ENCODE data around the gene FPGS. TPM values are rescaled to one million over a fixed set of nuclear protein-coding genes. Genes with fewer than 3 reads are reported as not detected.

The FPGS gene
- total and polyA plus RNA-seq, 2 of the 4 experiments (the other 2 are of a cell fraction) = 43.9 to 75.7 TPM

DNA sequence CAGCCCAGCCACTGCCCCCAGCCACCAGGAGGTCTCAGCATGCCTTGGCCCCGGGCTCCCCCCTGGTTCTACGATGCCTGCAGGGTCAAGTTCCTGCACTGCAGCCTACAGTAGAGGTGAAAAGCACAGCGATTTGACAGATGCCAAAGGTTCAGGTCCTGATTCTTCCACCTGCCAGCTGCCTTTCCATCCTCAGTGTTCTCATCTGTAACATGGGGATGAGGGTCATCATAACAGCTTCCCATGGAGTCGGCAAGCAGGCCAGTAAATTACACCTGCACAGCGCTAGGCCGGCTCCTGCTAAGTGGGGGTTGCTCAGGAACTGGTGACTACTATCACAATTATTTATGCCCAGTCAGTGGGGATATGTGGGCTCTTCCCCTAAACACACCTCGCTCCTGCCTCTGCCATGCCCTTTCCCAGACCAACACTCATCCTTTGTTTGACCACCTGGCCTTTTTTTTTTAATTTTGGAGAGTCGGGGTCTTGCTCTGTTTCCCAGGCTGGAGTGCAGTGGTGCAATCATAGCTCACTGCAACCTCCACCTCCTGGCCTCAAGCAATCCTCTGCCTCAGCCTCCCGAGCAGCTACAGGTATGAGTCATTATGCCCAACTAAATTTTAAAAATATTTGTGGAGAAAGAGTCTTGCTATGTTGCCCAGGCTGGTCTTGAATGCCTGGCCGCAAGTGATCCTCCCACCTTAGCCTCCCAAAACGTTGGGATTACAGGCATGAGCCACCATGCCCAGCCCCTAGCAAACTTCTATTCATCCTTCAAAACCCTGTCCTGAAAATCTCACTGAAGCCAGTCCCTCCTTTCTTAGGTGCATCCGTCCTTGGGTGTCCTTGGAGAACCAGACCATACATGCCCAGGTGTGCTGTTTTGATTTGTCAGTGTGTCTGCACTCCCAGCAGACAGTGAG is 45.4 kb downstream of the FPGS start (continued):
- no peak for TF ChIP-seq RFX5 (IDR thresholded peaks at IDR 0.05; ENCODE audit: low read depth, low read length)

DNA sequence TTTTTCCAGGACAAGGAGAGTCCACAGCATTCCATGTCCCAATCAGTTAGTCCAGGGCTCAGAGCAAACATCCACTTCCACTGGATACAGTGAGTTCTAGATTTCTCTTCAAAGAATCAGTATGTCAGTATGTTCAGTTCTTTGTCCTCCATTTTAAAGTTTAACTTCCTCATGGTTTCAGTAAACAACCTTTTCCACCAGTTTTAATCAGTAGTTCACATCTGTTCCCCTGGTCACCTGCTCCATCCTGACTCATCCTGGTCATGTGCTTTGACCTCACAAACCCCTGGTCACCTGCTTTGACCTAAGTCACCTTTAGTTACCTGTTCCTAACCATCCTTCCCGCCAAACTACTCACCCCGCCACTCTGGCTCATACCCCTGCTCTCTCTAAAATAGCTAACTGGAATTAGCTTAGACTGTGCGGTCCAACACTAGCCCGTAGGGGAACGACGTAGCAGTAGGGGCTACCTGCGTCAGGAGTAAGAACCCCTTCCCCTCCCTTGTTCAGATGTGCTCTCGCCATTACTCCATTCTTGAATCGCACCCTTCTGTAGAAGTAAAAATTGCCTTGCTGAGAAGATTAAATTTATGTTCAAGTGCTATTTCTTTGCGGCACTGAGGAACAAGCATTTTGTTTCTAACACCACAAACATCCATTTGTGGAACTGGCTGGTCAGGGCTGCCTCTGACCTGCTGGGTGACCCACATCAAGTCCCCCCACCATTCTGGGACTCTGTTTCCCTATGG is 46.2 kb downstream of the FPGS start:
- Histone ChIP-seq H3K27ac (ENCODE audit: insufficient read depth, low read length) (no peak overlapping the region), H4K8ac (ENCODE audit: low read depth in 2 of 2, low read length in 2 of 2) (no peak overlapping the region), H2BK5ac (ENCODE audit: low read depth, low read length, poor library complexity, severe bottlenecking) (no peak overlapping the region), H3K23ac (ENCODE audit: low read depth, low read length) (no peak overlapping the region), H3K4me1 (ENCODE audit: control insufficient read depth, insufficient read depth, low read length) (peaks cover 27% of the 10 kb centered on the region), H2BK15ac (ENCODE audit: low read depth, low read length) (no peak overlapping the region), H3K56ac (ENCODE audit: extremely low read depth, insufficient read depth, low read length) (no peak overlapping the region), H2AK9ac (replicated peaks; ENCODE audit: low read depth, low read length, poor library complexity) (no peak overlapping the region), H3K4ac (ENCODE audit: low read depth, low read length) (no peak overlapping the region), H3K36me3 (ENCODE audit: control insufficient read depth, insufficient read depth, low read length) (peaks cover 23% of the 10 kb centered on the region), H2AFZ (replicated peaks; ENCODE audit: low read length, poor library complexity) (no peak overlapping the region), H3K4me2 (ENCODE audit: low read depth, low read length) (no peak overlapping the region), H3K4me3 (ENCODE audit: insufficient read depth, low read depth, low read length) (no peak overlapping the region), H3K9me3 (ENCODE audit: control insufficient read depth, insufficient read depth, low read length) (peaks cover 10% of the 10 kb centered on the region), H2BK20ac (ENCODE audit: low read depth, low read length) (no peak overlapping the region), H2BK120ac (ENCODE audit: low read depth, low read length) (no peak overlapping the region), H3K18ac (ENCODE audit: low read depth, low read length) (no peak overlapping the region), H3K9me1 (ENCODE audit: insufficient read depth, low read length) (peaks cover 18% of the 10 kb centered on the region), H4K20me1 (ENCODE audit: insufficient read depth, low read length) (0 out of 2 replicates have a peak, but pooled peaks cover 3% of the 10 kb centered on the region), H3K9ac (ENCODE audit: low read depth, low read length) (no peak overlapping the region), H2AK5ac (ENCODE audit: low read depth, low read length) (no peak overlapping the region), H3K79me1 (ENCODE audit: low read depth in 1 of 2, low read length in 2 of 2) (peaks cover 32 to 86% of the 10 kb centered on the region in 2 experiments), H3K14ac (replicated peaks; ENCODE audit: low read depth, low read length) (no peak overlapping the region), H3K27me3 (ENCODE audit: control insufficient read depth, insufficient read depth, low read length) (no peaks in the 10 kb centered on the region), H4K91ac (ENCODE audit: insufficient read depth, low read depth, low read length) (no peak overlapping the region), H4K5ac (ENCODE audit: low read depth, low read length) (no peak overlapping the region)
- intact Hi-C loops (cut with micrococcal nuclease) = no loop called here
- dilution Hi-C loops (cut with HindIII; ENCODE audit: low sequenced_read_pairs, unreplicated experiment) = no loop called here
- ChIA-PET CTCF (no interaction called here), POLR2A (ENCODE audit: unreplicated experiment) (no interaction called here)
- in situ Hi-C loops (cut with MboI; ENCODE audit: low sequenced_read_pairs) = no loop called here
- DNase-seq (no peak), ATAC-seq (ENCODE audit: low read depth) (no peak)
- 100% methylated on average over 2 of the region's 10 CpGs; no CpG with 5 or more reads in 1 of the 2 experiments for WGBS, 2 experiments (ENCODE audit: extremely low coverage in 2 of 2, insufficient read length in 1 of 2)
- no TSS peak for BruUV-seq (replicated peaks)
- TF ChIP-seq SMC3 (IDR thresholded peaks at IDR 0.05; ENCODE audit: low read depth, low read length) = no peak
- TF ChIP-seq CHD1 (IDR thresholded peaks at IDR 0.05; ENCODE audit: low read depth, low read length) = no peak
- TF ChIP-seq RCOR1 (IDR thresholded peaks at IDR 0.05; ENCODE audit: insufficient replicate concordance, low read length) = no peak
- TF ChIP-seq, protein P1, sequence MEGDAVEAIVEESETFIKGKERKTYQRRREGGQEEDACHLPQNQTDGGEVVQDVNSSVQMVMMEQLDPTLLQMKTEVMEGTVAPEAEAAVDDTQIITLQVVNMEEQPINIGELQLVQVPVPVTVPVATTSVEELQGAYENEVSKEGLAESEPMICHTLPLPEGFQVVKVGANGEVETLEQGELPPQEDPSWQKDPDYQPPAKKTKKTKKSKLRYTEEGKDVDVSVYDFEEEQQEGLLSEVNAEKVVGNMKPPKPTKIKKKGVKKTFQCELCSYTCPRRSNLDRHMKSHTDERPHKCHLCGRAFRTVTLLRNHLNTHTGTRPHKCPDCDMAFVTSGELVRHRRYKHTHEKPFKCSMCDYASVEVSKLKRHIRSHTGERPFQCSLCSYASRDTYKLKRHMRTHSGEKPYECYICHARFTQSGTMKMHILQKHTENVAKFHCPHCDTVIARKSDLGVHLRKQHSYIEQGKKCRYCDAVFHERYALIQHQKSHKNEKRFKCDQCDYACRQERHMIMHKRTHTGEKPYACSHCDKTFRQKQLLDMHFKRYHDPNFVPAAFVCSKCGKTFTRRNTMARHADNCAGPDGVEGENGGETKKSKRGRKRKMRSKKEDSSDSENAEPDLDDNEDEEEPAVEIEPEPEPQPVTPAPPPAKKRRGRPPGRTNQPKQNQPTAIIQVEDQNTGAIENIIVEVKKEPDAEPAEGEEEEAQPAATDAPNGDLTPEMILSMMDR (conservative IDR thresholded peaks at IDR 0.05; ENCODE audit: low read depth, low read length) = no peak
- TF ChIP-seq FOS (IDR thresholded peaks at IDR 0.05; ENCODE audit: low read depth, low read length) = no peak
- no peak for TF ChIP-seq RFX5 (IDR thresholded peaks at IDR 0.05; ENCODE audit: low read depth, low read length)
- no peak for TF ChIP-seq NFE2L2 (IDR thresholded peaks at IDR 0.05; ENCODE audit: low read depth, low read length)
- TF ChIP-seq MAFK (IDR thresholded peaks at IDR 0.05; ENCODE audit: low read depth, low read length) = no peak
- TF ChIP-seq, protein P2, sequence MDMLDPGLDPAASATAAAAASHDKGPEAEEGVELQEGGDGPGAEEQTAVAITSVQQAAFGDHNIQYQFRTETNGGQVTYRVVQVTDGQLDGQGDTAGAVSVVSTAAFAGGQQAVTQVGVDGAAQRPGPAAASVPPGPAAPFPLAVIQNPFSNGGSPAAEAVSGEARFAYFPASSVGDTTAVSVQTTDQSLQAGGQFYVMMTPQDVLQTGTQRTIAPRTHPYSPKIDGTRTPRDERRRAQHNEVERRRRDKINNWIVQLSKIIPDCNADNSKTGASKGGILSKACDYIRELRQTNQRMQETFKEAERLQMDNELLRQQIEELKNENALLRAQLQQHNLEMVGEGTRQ (IDR thresholded peaks at IDR 0.05; ENCODE audit: low read depth, low read length) = no peak
- no peak for TF ChIP-seq CEBPB (IDR thresholded peaks at IDR 0.05; ENCODE audit: low read depth, low read length)
- TF ChIP-seq BHLHE40 (IDR thresholded peaks at IDR 0.05; ENCODE audit: low read depth, low read length) = no peak
